Fibroblast of lung (primary cell): ENCODE data around the gene PUDP. TPM values are rescaled to one million over a fixed set of nuclear protein-coding genes. Genes with fewer than 3 reads are reported as not detected.

Source experiments
- DNase-seq, 2 donors: peaks; one replicate each; pipeline versions ENCODE4 v3.0.0 to v3.0.0-alpha.2; 2010; ENCODE audit warnings: low read depth in 2 of 2
- H2AFZ ChIP-seq: 2 replicates; pipeline ENCODE4 v1.5.1; 2012; ENCODE audit warnings: low read length, control low read depth, inconsistent platforms
- H3K27ac ChIP-seq: 2 replicates; pipeline ENCODE4 v1.5.1; 2011; ENCODE audit warnings: low read length, control low read depth; ENCODE audit not compliant: insufficient read depth
- H3K27me3 ChIP-seq: 2 replicates; pipeline ENCODE4 v1.5.1; 2011; ENCODE audit warnings: mild to moderate bottlenecking, low read length; ENCODE audit not compliant: control insufficient read depth, insufficient read depth
- H3K36me3 ChIP-seq: 2 replicates; pipeline ENCODE4 v1.5.1; 2011; ENCODE audit warnings: low read length; ENCODE audit not compliant: control insufficient read depth, insufficient read depth
- H3K4me1 ChIP-seq: 2 replicates; pipeline ENCODE4 v1.5.1; 2011; ENCODE audit warnings: low read length; ENCODE audit not compliant: control insufficient read depth, insufficient read depth; ENCODE audit errors: extremely low read depth
- H3K4me2 ChIP-seq: 2 replicates; pipeline ENCODE4 v1.5.1; 2011; ENCODE audit warnings: low read length, control low read depth; ENCODE audit not compliant: insufficient read depth; ENCODE audit errors: extremely low read depth
- H3K4me3 ChIP-seq, 4 experiments: fragments of 200-600 bp in 1 of 4; sonication (generic) in 1 of 4; replicated peaks in 1 of 4; 2 replicates each; pipeline ENCODE4 v1.5.1; 2011 to 2016; ENCODE audit warnings: low read length in 4 of 4, low read depth in 3 of 4, mild to moderate bottlenecking in 3 of 4, control low read depth in 2 of 4, inconsistent platforms in 1 of 4, mixed read lengths in 1 of 4; ENCODE audit not compliant: insufficient read depth in 1 of 4; ENCODE audit errors: control extremely low read depth in 1 of 4
- H3K79me2 ChIP-seq: 2 replicates; pipeline ENCODE4 v1.5.1; 2012; ENCODE audit warnings: mild to moderate bottlenecking, low read length, inconsistent platforms; ENCODE audit not compliant: control insufficient read depth, insufficient read depth
- H3K9ac ChIP-seq: 2 replicates; pipeline ENCODE4 v1.5.1; 2011; ENCODE audit warnings: mild to moderate bottlenecking, low read length, control low read depth; ENCODE audit not compliant: insufficient read depth
- H3K9me3 ChIP-seq: 2 replicates; pipeline ENCODE4 v1.5.1; 2012; ENCODE audit warnings: low read depth, low read length; ENCODE audit not compliant: control insufficient read depth, insufficient read depth
- H4K20me1 ChIP-seq: 2 replicates; pipeline ENCODE4 v1.5.1; 2011; ENCODE audit warnings: low read length; ENCODE audit not compliant: control insufficient read depth, insufficient read depth; ENCODE audit errors: extremely low read depth
- CTCF ChIP-seq, 2 donors: IDR thresholded peaks in 1 of 2; conservative IDR thresholded peaks in 1 of 2; 1 replicate in 1 of 2; 2 replicates in 1 of 2; pipeline ENCODE4 v1.5.1; 2011 to 2012; ENCODE audit warnings: low read length in 2 of 2, control low read depth in 1 of 2, inconsistent platforms in 1 of 2, low read depth in 1 of 2, mild to moderate bottlenecking in 1 of 2
- EZH2 ChIP-seq: IDR thresholded peaks from 2 replicates; pipeline ENCODE4 v1.5.1; 2012; ENCODE audit warnings: low read length, control low read depth, mild to moderate bottlenecking; ENCODE audit errors: missing control alignments
- polyA plus RNA-seq, 2 donors: library from polyadenylated mRNA; depleted of rRNA in 1 of 2; stranded (reverse) in 1 of 2; unstranded in 1 of 2; fragments of >200 nt; gene quantifications; 2 replicates each; pipeline ENCODE4 v1.2.1, GENCODE V29; 2011 to 2012; ENCODE audit warnings: missing spikeins in 1 of 2
- total RNA-seq: library from RNA; depleted of rRNA; stranded (reverse); fragments of >200 nt; gene quantifications from 2 replicates; pipeline ENCODE4 v1.2.1, GENCODE V29; 2014

Gene PUDP
- total and polyA plus RNA-seq, 2 donors (not counting 1 experiment from before 2014, with no cell fraction given): 7.6 to 19.8 TPM

- DNase-seq: no peak
Observed at GRCh38 chrX:7191681-7192110, 43.7 kb upstream of the PUDP start.

GRCh38 chrX:7190157-7190556 is 42.2 kb upstream of the PUDP start:
- Histone ChIP-seq H3K9ac (no peak overlapping the region), H3K79me2 (no peaks in the 10 kb centered on the region), H3K9me3 (no peaks in the 10 kb centered on the region), H2AFZ (no peak overlapping the region), H3K27ac (no peak overlapping the region), H3K4me1 (no peaks in the 10 kb centered on the region), H3K4me2 (no peak overlapping the region), H3K4me3 (no peak overlapping the region), H3K36me3 (no peaks in the 10 kb centered on the region), H4K20me1 (no peaks in the 10 kb centered on the region), H3K27me3 (no peaks in the 10 kb centered on the region)
- no peak for TF ChIP-seq CTCF (conservative IDR thresholded peaks at IDR 0.05 in 1 of 2, IDR thresholded peaks at IDR 0.05 in 1 of 2; ENCODE audit: low read depth in 1 of 2, low read length in 2 of 2)
- no peak for TF ChIP-seq EZH2
- no peak for DNase-seq

More at GRCh38 chrX:7191681-7192110, 43.7 kb upstream of the PUDP start:
- Histone ChIP-seq H3K4me2 (no peak overlapping the region), H3K4me1 (no peaks in the 10 kb centered on the region), H4K20me1 (no peaks in the 10 kb centered on the region), H3K27me3 (no peaks in the 10 kb centered on the region), H3K79me2 (no peaks in the 10 kb centered on the region), H3K36me3 (no peaks in the 10 kb centered on the region), H3K4me3 (no peak overlapping the region), H2AFZ (no peak overlapping the region), H3K27ac (no peak overlapping the region), H3K9ac (no peak overlapping the region), H3K9me3 (no peaks in the 10 kb centered on the region)
- TF ChIP-seq CTCF (conservative IDR thresholded peaks at IDR 0.05 in 1 of 2, IDR thresholded peaks at IDR 0.05 in 1 of 2; ENCODE audit: low read depth in 1 of 2, low read length in 2 of 2) (peak in 1 of 2 donors; percentile 10), EZH2 (no peak)

GRCh38 chrX:7188672-7189071 is 40.7 kb upstream of the PUDP start:
- H3K9ac ChIP-seq: no peak overlapping the region
- no peak overlapping the region for H2AFZ ChIP-seq
- H3K79me2 ChIP-seq: no peaks in the 10 kb centered on the region
- no peaks in the 10 kb centered on the region for H3K27me3 ChIP-seq
- DNase-seq: peak in 1 of 2 donors; percentile 7
- H3K4me3 ChIP-seq: no peak overlapping the region
- no peaks in the 10 kb centered on the region for H3K36me3 ChIP-seq
- H3K9me3 ChIP-seq: no peaks in the 10 kb centered on the region
- TF ChIP-seq EZH2 (no peak), CTCF (conservative IDR thresholded peaks at IDR 0.05 in 1 of 2, IDR thresholded peaks at IDR 0.05 in 1 of 2; ENCODE audit: low read depth in 1 of 2, low read length in 2 of 2) (no peak)
- no peak overlapping the region for H3K4me2 ChIP-seq
- no peaks in the 10 kb centered on the region for H4K20me1 ChIP-seq
- H3K4me1 ChIP-seq: no peaks in the 10 kb centered on the region
- H3K27ac ChIP-seq: no peak overlapping the region
